Measurements from ENCODE around the gene BTBD17. TPM values are rescaled to one million over a fixed set of nuclear protein-coding genes. Genes with fewer than 3 reads are reported as not detected.

BTBD17 gene
- total and polyA plus RNA-seq, 10 of the 15 experiments (the other 5 are each of a cell fraction or from before 2014, with no cell fraction given) = not detected

DNA sequence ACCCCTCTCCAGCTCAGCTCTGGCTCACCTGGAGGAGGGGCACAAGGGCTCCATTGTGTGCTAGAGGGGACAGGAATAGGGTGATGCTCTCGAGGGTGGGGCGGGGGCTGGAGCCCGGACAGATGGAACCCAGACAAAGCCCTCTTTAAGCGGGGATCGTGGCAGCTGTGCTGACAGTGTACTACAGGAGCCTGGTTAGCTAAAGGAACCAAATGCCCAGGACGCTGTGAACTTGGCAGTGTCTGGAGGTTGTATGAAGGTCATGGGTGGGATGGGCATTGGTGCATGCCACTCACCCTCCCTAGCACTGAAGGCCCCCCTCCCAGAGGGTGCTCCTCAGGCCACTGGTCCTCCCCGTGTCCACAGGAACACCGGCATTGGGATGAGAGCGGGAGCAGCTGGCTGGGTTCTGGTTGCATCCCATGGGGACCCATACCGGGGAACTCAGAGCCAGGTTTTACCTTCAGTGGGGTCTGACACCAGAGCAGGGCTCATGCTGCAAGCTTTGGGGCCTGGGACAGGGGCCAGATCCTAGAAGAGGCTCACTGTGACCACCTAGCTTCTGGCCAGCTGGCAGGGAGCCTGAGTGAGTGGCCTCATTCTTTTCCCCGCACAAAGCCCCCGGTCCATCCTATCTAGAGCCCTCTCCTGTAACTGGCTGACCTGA, 23.7 kb downstream of the BTBD17 start (continued):
- TF ChIP-seq HCFC1 (IDR thresholded peaks at IDR 0.05; ENCODE audit: low read length) = no peak

DNA sequence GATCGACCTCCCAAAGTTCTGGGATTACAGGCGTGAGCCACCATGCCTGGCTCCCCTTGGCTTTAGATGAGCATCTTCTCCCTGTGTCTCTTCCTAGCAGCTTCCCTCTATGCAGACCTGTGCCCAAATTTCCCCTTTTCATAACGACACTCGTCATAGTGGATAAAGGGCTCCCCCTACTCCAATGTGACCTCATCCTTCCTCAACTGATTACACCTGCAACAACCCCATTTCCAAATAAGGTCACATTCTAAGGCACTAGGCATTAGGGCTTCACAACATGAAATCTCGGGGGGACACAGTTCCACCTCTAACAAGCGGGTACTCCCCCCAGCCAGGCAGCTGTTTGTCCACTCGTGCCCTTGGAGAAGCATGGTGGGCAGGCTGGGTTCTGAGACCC, 25.4 kb downstream of the BTBD17 start:
- Histone ChIP-seq H3K4me2 (ENCODE audit: control insufficient read depth, insufficient read depth) (no peak overlapping the region), H3K4me1 (ENCODE audit: control insufficient read depth, insufficient read depth, low read length) (peaks cover 3% of the 10 kb centered on the region; the same call in 1 of the 2 replicates), H2AFZ (ENCODE audit: control insufficient read depth, low read depth, low read length) (no peak overlapping the region), H4K20me1 (ENCODE audit: control insufficient read depth, insufficient read depth) (no peaks in the 10 kb centered on the region), H3K9me3 (replicated peaks; ENCODE audit: control insufficient read depth, insufficient read depth, low read length) (no peaks in the 10 kb centered on the region), H3K79me2 (ENCODE audit: control insufficient read depth, insufficient read depth, low read length) (no peaks in the 10 kb centered on the region), H3K36me3 (ENCODE audit: control insufficient read depth in 2 of 2, insufficient read depth in 2 of 2, low read length in 1 of 2) (no peaks in the 10 kb centered on the region), H3K9ac (ENCODE audit: control insufficient read depth, insufficient read depth, low read length) (no peak overlapping the region), H3K27ac (ENCODE audit: control insufficient read depth, insufficient read depth) (no peak overlapping the region), H3K4me3 (no peak overlapping the region), H3K27me3 (replicated peaks in 1 of 2; ENCODE audit: control insufficient read depth in 2 of 2, insufficient read depth in 2 of 2, low read length in 1 of 2) (no peaks in the 10 kb centered on the region; a peak in 2 of 4 replicates)
- RAD21 ChIA-PET (ENCODE audit: unreplicated experiment) = no interaction called here
- ATAC-seq (no peak), FAIRE-seq (no peak), DNase-seq (ENCODE audit: low read depth, low spot score) (no peak)
- SMC1A ChIA-PET (ENCODE audit: uncharacterized antibody, unreplicated experiment) = no interaction called here
- WGBS (ENCODE audit: insufficient coverage, insufficient replicate concordance, low lambda C conversion rate, missing lambda C conversion rate) = 18% methylated on average over 7 of the region's 7 CpGs
- CTCF ChIA-PET = no interaction called here
- TF ChIP-seq, protein P1, sequence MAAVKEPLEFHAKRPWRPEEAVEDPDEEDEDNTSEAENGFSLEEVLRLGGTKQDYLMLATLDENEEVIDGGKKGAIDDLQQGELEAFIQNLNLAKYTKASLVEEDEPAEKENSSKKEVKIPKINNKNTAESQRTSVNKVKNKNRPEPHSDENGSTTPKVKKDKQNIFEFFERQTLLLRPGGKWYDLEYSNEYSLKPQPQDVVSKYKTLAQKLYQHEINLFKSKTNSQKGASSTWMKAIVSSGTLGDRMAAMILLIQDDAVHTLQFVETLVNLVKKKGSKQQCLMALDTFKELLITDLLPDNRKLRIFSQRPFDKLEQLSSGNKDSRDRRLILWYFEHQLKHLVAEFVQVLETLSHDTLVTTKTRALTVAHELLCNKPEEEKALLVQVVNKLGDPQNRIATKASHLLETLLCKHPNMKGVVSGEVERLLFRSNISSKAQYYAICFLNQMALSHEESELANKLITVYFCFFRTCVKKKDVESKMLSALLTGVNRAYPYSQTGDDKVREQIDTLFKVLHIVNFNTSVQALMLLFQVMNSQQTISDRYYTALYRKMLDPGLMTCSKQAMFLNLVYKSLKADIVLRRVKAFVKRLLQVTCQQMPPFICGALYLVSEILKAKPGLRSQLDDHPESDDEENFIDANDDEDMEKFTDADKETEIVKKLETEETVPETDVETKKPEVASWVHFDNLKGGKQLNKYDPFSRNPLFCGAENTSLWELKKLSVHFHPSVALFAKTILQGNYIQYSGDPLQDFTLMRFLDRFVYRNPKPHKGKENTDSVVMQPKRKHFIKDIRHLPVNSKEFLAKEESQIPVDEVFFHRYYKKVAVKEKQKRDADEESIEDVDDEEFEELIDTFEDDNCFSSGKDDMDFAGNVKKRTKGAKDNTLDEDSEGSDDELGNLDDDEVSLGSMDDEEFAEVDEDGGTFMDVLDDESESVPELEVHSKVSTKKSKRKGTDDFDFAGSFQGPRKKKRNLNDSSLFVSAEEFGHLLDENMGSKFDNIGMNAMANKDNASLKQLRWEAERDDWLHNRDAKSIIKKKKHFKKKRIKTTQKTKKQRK (IDR thresholded peaks at IDR 0.05; ENCODE audit: low read depth, low read length) = no peak
- TF ChIP-seq ZNF384 (IDR thresholded peaks at IDR 0.05; ENCODE audit: borderline replicate concordance, low read depth, low read length) (no peak), ZNF622 (IDR thresholded peaks at IDR 0.05) (no peak), KAT2A (conservative IDR thresholded peaks at IDR 0.05; ENCODE audit: control insufficient read depth, low read depth, low read length) (no peak), RAD21 (IDR thresholded peaks at IDR 0.05; ENCODE audit: insufficient read depth, low read depth, low read length) (no peak), ZNF217 (IDR thresholded peaks at IDR 0.05) (no peak), CBX3 (IDR thresholded peaks at IDR 0.05; ENCODE audit: borderline replicate concordance, low read depth) (no peak)
- POLR2A ChIA-PET = no interaction called here
- intact Hi-C loops (cut with micrococcal nuclease; ENCODE audit: unreplicated experiment) (no loop called here), in situ Hi-C loops (cut with MboI) (no loop called here)
- BruUV-seq (replicated peaks) = no TSS peak

Data from GM12878 (cell line).